ENCODE results near the gene NPTX1.

Gene NPTX1

DNA sequence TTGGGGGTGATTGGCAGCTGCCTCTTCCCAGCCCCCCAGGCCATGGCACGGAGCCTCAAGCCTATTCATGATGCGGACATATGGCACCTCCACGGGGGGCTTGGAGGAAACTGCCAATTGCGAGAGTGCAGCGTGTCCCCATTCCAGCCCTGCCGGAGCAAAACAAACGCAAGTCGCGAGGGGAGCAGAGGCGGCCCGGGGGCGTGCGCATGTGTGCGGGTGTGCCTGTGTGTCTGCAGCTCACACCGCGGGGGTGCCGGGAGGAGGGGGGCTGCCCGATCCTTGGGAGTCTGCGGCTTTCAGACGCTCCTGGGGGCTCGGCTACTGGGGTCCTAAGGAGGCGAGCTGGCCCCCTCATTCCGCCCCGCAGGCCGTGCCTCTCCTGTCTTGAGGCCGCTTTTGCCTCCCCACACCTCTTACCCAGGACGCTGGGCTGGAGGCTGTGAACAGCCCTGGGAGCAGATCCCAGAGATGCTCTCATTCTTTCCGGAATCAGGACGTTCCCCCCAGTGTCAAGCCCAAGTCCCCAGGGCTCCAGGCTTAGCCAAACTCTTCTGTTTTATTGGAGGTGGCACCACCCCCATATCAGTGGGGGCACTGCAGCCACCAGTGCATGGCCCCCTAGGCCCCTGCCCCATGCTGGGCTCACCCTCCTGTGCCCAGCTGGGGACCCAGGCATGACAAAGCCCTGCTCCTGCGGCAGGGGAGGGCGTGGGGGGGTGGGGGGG lies 32.3 kb downstream of the NPTX1 start:
- no peak for ATAC-seq
- no peak for DNase-seq

DNA sequence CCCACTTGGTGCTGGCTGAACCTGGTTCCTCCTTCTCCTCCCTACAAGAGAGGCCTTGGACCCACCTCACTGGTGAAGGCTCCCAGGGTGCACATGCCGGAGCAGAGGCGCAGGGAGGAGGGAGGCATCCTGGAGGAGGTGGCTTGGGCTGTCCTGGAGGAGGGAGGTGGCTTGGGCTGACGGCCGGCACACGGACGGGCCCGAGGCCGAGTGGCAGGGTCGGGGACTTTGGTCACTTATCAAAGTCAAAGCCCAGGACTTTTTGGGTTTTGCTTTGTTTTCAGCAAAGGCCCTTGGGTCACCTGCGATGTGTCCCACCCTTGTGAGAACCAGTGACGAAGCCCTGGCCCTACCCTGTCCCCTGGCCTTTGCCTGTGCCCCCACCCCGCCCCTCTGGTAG lies 32.9 kb downstream of the NPTX1 start:
- ATAC-seq (no peak), DNase-seq (no peak)

DNA sequence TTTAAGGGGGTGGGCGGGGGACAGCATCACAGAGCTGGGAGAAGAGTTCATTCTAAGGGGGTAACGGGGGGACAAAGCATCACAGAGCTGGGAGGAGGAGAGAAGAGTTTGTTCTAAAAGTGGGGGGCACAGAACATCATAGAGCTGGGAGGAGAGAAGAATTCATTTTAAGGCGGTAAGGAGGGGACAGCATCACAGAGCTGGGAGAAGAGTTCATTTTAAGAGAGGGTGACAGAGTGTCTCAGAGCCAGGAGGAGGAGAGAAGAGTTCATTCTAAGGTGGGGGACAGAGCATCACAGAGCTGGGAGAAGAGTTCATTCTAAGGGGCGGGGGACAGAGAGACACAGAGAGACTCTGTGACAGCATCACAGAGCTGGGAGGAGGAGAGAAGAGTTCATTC lies 33.6 kb downstream of the NPTX1 start:
- no peak for DNase-seq
- ATAC-seq = no peak

DNA sequence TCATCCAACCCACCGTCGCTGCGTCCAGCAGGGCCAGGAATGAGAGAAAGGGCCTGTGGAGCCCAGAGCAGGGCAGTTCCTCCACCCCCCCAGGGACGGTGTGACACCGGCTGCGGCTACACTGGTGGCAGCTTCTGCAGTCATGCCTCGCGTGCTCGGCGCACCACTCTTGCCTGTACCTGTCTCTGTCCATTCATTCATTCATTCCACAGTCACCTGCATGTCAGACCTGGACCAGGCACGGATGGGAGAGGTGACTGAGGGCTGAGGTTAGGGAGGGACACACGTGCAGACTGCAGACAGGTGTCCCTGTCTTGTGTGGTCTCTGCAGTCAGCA lies 34.1 kb downstream of the NPTX1 start:
- ATAC-seq (no peak), DNase-seq (no peak)

DNA sequence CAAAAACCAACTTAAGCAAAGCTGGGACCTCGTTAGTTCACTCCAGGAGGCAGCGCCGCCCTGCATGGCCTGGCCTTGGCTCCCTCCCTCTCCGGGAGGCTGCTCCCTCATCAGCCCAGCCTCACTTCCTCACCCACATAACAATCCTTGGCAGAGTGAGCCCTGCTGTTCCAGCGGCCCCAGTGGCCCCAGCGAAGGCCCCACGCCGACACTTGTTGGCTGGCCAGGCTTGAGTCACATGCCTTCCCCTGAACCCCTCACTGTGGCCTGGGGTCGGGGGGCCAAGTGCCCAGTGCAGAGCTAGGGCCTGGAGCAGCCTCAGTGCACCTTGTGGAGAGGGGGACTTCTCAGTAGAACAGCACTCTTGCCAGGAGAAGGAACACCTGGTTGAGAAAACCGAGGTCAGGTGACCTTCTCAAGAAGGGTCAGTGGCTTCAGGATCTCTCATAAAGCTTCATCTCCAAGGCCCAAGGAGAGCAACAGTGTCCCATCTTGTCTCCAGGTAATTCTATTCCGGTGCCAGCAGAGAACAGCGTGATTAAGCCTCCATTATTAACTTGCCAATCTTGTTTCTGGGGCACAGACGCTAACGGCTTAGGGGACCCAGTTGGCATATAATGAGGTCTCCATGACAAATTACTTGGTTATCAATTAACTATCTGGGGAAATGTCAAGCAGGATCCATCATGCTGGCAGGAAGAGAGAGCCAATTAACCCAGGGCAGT lies 34.6 kb downstream of the NPTX1 start:
- no peak for ATAC-seq

DNA sequence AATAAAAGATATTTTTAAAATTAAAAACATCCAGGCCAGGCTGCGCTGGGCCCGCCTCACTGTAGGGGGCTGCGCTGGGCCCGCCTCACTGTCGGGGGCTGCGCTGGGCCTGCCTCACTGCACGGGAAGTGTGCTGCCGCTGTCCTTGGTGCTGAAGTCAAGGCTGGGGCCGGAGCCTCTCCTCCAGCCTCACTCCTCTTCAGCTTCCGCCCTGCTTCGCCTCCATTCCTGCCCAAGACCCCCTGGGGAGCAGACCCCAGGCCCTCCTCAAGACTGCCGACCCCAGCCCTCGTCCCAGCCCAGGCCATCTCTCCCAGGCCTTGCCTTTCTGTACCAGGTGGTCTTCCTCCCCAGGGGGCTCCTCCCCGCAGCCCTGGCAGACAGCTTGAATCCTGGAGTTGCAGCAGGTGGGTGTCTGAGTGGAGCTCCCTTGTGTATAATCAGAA lies 35.3 kb downstream of the NPTX1 start:
- ATAC-seq = no peak

More for the DNA sequence above, 34.6 kb downstream of the NPTX1 start:
- DNase-seq = no peak

DNA sequence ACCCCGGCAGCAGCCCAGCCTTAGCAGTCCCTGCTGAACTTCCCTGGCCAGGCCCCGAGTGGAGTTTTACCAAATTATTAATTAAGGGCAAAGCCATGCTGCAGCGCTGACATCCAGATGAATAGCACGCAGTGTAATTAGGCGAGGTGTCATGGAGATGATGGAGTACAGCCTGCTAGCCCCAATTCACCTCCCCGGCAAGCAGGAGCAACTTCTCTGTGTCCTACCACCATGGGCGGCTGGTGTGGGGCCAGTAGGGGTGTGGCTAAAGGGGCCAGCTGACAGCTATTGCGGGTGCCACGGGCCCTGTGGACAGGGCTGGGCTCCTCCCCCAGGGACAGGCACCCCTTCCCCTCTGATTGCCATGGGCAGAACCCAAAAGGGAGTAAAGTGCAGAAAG lies 36.9 kb downstream of the NPTX1 start:
- no peak for DNase-seq
- ATAC-seq = no peak

More for the DNA sequence above, 35.3 kb downstream of the NPTX1 start:
- peak; percentile 69 for DNase-seq

DNA sequence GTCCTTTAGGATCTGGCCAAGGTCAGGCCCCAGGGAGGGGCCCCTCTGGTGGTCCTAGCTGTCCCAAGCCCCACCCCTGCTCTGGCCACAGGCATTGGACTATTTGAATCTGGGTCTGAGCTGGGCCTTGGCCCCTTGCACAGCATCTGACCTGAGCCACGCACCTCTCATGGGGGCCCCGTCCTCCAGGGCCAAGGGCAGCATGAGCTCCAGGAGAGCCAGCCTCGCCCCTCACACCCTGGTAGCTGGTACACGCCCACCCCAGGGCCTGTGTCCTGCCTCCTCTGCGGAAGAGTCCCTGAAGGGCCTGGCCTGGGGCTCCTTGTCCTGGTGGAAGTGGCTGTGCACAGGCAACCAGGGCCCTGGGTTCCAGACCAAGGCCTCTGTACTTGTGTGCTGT lies 37.6 kb downstream of the NPTX1 start:
- ATAC-seq (no peak), DNase-seq (no peak)

DNA sequence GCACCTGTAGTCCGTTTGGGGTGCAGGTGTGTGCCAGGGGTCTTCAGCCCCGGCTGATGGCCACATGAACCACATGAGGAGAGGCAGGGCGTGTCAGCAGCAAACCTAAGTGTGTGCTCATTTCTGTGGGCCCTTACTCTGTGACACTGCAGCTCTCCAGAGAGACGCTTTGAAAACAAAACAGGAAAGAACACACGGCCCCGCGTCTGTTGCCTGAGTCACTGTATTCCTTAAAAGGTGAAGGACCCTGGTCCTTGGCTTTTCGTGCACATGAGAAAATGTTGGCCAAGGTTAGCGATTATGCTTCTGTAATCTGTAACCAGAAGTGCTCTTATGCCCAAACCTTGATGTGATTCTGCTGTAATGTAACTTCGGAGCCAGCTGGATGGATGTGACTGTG lies 38.9 kb downstream of the NPTX1 start:
- DNase-seq (no peak), ATAC-seq (no peak)

DNA sequence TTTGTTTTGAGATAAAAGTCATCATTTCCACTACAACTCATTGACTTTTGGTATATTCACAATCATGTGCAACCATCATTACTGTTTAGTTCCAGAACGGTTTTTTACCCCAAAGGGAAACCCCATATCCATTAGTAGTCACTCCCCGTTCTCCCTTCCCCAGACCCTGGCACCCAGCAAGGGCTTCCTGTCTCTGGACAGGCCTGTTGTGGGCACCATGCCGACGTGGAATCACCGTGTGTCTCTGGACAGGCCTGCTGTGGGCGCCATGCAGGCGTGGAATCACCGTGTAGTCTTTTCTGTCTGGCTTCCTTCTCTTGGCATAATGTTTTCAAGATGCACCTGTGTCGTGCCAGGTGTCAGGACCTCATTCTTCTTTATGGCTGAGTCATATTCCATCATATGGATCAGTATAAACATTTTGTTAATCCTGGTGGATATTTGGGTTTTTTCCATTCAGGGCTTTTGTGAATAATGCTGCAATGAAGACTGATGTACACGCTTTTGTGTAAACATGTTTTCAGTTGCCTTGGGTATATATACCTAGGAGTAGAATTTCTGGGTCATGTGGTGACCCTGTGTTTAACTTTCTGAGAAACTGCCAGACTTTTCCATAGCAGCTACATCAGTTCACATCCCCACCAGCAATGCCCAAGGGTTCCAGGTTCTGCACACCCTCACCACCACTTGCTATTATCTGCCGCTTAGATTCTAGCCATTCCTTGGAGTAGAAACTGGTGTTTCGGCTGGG lies 42.3 kb downstream of the NPTX1 start:
- no peak for DNase-seq
- no peak for ATAC-seq

DNA sequence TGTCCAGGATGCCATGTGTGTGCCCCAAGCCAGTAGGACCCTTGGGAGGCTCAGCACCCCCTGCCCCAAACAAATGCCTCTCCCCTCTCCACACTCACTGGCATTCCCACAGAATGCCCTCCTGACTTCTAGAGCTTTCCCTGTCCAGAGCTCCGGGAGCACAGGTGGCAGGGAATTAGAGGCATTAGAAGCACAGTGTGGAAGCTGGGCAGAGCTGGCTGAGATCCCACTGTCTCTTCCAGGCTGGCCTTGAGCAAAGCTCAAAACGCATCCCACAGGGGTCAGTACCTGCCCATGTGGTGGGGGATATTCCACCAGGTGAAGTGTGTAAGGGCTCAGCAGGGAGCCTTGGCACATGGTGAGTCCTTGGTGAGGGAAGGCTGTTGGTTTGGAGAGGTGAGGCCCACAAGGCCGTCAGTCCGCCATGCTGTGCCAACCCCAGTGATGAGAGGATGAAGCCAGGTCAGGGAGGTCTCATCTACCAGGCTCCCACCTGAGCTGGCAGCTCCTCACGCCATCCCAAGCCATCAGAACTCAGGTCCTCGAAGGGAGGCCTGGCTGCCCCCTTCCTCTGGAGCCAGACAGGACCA lies 43.4 kb downstream of the NPTX1 start:
- no peak for ATAC-seq
- no peak for DNase-seq

DNA sequence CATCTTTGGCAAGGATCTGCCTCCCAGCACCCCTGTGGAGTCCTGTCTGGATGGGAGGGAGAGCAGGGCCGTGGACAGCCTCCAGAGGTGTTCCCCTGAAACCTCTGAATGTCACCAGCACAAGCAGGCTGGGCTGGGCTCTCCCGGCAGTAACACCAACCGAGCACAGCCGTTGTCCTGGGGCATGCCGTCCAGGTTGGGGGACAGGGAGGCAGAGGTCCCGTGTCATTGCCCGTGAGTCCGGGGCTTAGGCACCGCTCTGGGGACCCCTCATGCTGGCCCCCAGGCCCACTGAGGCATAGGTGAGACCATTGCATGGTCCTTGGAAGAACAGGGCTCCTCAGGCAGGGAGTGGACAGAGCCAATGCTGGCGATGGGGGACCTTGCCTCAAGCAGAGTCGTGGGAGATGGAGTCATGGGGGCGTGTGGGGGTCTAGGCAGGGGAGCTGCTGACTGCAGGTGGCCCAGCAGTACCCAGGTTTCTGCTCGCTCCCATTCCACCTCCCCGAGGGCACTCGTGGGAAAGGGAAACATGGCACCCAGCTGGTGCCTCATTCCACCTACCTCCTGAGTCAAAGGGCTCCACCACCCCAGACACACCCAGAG lies 44.0 kb downstream of the NPTX1 start:
- ATAC-seq (no peak), DNase-seq (no peak)

DNA sequence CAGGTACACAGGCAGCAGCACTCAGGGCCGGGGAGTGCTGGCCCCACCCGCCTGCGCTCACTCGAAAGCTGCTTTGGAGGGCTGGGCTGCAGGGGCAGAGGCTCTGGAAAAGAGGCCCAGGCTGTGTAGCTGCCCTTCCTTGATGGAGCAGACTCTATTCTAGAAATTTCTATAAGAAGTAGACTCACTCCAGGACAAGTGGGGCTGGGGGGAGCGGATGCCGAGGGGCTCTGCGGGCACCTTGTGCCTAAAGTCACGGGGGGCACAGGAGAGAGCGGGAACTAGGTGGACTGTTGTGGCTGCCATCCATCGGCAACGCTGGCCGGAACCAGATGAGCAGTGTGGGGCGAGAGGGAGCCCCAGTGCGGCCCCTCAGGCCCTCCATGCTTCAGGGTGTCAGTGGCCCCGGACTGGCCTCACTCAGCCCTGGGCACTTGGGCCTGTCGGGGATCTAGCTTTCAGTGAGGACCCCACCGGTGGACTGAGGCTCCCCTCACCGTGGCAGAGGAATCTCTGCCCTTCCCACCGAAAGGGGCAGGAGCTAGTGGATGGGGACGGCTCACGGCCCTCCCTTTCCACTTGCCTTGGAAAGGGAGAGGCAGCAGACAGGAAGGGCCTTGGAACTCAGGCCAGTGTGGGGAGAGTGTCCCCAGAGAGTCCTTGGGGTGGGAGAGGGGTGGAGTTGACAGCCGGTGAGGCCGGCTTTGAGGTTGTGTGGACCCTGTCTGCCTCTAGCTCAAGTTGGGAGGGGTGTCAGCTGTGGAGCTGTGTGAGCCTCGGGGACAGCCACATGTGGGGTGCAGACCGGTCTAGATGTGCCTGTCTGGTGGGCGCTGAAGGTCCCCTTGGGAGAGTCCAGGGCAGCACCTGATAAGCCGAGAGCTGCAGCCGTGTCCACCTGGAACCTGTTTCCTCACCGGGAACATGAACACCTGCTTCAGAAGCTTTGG lies 44.9 kb downstream of the NPTX1 start:
- ATAC-seq = no peak
- DNase-seq = no peak

DNA sequence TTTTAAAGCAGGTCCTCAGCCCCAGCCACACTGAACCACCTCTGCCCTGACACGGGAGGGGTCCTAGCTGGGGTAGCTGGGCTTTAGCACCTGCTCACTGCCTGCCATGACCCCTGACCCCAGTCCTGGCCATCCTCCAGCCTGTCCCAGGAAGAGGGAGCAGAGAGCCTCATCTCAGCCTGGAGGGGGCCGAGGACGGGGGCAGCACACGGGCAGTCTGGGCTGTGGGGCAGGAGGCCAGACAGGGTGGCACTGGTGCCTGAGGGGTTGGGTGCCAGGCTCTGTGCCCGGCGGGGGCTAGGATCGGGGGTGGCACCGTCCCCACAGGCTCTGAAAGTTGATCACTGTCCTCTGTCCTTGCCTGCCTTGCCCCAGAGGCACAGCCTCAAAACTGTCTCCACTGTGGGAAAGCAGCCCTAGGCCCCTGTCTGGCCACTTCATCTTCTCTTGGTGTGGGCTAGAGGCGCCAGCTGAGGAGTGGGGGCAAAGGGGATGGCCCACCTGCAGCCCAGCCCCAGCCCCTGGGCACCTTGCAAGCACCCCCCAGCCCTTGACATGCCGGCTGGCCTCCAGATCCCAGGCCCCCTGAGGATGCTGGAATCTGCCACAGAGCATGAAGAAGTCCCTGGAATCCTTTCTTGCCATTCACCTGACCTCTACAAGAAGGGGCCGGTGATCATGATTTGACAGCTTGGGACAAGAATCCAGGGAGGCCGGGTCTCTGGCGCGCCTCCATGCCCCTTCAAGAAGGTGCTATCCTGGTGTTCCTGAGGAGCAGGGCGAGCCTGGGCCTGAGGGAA lies 45.8 kb downstream of the NPTX1 start:
- DNase-seq = no peak
- no peak for ATAC-seq

DNA sequence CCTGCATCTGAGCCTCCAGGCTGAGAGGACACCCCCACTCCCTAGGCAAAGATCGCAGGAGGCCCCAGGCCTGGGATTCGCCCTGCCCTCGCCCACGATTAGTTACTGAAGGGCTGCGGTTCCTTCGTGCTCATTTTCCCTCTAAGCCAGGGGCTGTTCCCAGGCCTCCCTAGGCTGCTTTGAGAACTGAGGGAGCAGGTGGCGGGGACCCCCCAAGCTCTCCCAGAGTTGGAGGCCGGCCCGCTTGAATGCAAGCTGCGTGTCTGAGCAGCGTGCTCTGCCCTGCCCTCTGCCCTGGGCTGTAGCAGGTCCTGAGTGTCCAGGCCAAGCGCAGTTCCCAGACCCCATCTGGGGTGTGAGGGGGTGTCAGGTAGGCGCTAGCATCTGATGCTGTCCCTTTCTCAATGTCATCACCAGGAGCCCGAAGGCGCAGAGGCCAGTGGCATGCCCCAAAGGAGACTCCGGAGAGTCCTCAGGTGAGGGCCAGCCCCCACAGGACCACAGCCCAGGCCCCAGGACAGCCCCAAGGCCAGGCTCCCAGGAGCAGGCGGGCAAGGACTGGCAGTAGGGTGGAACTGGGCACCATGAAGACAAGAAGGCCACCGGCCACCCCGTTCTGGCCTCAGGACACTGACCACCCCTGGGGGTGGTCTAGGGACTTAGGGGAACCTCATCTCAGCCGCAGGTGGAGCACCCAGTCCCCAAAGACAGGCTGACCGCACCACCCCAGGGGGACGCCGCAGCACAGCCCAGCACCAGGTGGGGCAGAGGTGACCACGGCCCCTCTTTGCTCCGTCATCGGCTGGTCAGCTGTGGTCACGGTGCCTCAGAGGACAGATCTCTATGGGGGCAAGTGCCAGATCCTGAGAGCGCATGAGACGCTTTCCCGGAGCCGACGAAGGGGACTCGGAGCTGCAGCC lies 46.8 kb downstream of the NPTX1 start:
- no peak for DNase-seq
- no peak for ATAC-seq

DNA sequence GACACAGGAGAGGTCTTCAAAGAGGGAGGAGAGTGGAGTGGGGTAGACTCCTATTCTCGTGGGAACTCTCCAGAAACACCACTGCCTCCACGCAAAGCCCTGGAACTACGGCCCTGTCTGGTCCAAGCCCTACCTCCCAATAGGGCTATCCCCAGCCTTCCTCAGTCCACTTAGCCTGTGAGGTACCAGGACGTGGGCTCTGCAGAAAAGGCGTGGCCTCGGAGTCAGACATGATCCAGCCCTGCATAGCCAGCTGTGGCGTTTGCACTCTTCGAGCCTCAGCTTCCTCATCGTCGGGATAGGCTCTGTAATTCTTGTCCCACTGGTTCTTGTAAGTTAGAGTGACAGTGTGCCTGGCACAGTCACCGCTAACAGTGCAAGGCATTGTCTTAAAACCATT lies 47.6 kb downstream of the NPTX1 start:
- no peak for ATAC-seq
- no peak for DNase-seq

DNA sequence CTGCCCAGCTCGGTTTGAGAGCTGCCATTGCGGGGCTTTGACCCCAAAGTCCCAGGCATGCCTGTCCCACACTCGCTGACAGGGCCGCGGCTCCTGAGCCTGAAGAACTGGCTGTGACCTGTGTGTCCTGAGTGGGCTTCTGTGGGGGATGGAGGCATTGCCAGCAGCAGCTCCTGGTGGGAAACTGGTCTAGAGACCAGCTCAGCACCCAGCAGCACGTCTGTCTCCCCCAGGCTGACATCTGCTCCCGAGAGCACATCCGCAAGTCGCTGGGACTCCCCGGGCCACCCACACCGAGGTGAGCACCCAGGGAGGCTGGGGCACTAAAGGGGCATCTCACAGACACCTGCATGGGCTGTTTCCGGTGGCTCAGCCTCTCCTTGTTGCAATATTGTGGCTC lies 48.0 kb downstream of the NPTX1 start:
- DNase-seq (no peak), ATAC-seq (no peak)

DNA sequence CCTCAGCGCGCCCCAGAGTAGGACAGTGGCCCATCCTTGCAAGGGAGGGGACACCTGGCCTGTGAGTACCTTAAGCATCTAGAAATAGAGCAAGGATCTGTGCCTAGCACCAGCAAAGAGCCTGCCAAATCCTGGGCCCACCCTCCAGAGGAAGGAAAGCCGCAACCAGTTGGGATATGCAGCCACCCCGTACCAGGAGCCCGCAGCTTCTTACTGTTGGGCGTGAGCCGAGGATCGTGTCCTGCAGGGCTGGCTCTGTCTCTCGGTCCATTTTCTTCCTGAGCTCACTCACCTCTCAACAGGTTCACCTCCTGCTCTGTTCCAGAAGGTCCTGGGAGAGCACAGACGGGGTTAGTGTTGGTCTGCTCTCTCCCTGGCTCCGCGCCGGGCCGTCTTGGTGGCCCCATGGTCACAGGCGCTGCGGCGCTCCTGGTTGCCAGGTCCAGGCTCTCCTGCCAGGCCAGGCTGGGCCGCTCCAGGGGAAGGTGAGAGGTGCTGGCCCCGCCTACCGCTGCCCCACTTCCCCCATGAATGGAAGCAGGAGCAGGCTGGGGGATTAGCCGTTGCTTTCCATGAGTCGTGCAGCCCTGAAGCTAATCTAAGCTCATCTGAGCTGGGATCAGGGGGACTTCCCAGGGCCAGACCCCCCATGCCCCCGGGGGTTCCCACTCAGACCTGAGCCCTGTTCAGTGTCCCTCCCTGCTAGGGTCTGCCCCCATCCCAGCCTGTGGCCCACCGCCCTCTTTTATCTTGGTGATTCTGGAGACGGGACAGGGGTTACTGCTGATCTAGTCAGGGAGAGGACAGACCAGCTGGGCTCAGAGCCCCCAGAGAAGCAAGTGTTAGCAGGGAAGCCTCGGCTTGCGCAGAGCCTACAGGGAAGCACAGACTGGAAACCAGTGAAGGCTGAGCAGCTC lies 48.8 kb downstream of the NPTX1 start:
- ATAC-seq (no peak), DNase-seq (no peak)
